Measurements from ENCODE around the gene SELENOP. TPM values are rescaled to one million over a fixed set of nuclear protein-coding genes. Genes with fewer than 3 reads are reported as not detected.
"Not testable (repeated sequence)": the region's sequence is repeated elsewhere in the genome, so short reads cannot be mapped to it uniquely, and the experiment has no call there.

Gene SELENOP
- total RNA-seq, 1 donor from 2014 or later = 213 TPM

DNA sequence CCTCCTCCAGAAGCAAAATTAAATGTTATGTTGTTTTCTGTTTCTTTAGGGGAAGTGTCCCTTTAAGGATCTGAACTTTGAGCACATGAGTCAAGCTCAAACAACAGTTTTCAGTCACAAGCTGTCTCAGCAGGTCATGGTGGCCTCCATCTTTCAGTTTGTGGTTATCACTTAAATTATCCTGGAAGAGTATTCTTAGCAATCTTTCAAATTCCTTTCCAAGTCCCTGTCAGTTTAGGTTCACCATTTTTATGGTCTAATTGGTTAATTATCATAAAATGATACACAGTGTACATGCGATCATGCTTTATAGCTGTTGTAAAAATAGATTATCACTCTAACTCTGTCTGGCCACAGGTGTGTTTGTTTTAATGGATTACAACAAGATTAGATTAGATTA is 43.1 kb upstream of the SELENOP start:
- intact Hi-C loops (cut with micrococcal nuclease) = no loop called here
- DNase-seq = no peak
- Histone ChIP-seq H3K9me3 (replicated peaks) (no peaks in the 10 kb centered on the region), H3K4me1 (peaks cover 21% of the 10 kb centered on the region), H3K4me3 (no peak overlapping the region), H3K27me3 (ENCODE audit: low read depth) (no peaks in the 10 kb centered on the region), H3K27ac (replicated peaks) (no peak overlapping the region), H3K36me3 (no peaks in the 10 kb centered on the region)
- no peak for TF ChIP-seq CTCF (IDR thresholded peaks at IDR 0.05; ENCODE audit: borderline replicate concordance)

GRCh38 chr5:42852826-42853225 is 41.1 kb upstream of the SELENOP start:
- Histone ChIP-seq H3K27ac (replicated peaks) (no peak overlapping the region), H3K4me1 (peaks cover 9% of the 10 kb centered on the region), H3K27me3 (ENCODE audit: low read depth) (no peaks in the 10 kb centered on the region), H3K9me3 (replicated peaks) (no peaks in the 10 kb centered on the region), H3K36me3 (no peaks in the 10 kb centered on the region), H3K4me3 (no peak overlapping the region)
- TF ChIP-seq CTCF (IDR thresholded peaks at IDR 0.05; ENCODE audit: borderline replicate concordance) = no peak
- intact Hi-C loops (cut with micrococcal nuclease) = no loop called here
- DNase-seq = no peak

- Histone ChIP-seq H3K4me3 (no peak overlapping the region), H3K27ac (replicated peaks) (no peak overlapping the region), H3K9me3 (replicated peaks) (no peaks in the 10 kb centered on the region), H3K36me3 (no peaks in the 10 kb centered on the region), H3K27me3 (ENCODE audit: low read depth) (no peaks in the 10 kb centered on the region), H3K4me1 (no peaks in the 10 kb centered on the region)
- TF ChIP-seq CTCF (IDR thresholded peaks at IDR 0.05; ENCODE audit: borderline replicate concordance) = no peak
- DNase-seq = no peak
- intact Hi-C loops (cut with micrococcal nuclease) = no loop called here
Measured at GRCh38 chr5:42851481-42851880, 39.8 kb upstream of the SELENOP start.

GRCh38 chr5:42848545-42848944 is 36.9 kb upstream of the SELENOP start:
- Histone ChIP-seq H3K27me3 (ENCODE audit: low read depth) (no peaks in the 10 kb centered on the region), H3K4me3 (no peak overlapping the region), H3K4me1 (peaks cover 5% of the 10 kb centered on the region), H3K27ac (replicated peaks) (no peak overlapping the region), H3K36me3 (no peaks in the 10 kb centered on the region), H3K9me3 (replicated peaks) (no peaks in the 10 kb centered on the region)
- DNase-seq = no peak
- no peak for TF ChIP-seq CTCF (IDR thresholded peaks at IDR 0.05; ENCODE audit: borderline replicate concordance)
- intact Hi-C loops (cut with micrococcal nuclease) = no loop called here

- H3K4me3 ChIP-seq; H3K27ac ChIP-seq (replicated peaks); H3K9me3 ChIP-seq (replicated peaks); H3K36me3 ChIP-seq; intact Hi-C loops (cut with micrococcal nuclease); H3K27me3 ChIP-seq (ENCODE audit: low read depth); DNase-seq: not testable (repeated sequence)
- H3K4me1 ChIP-seq = peaks cover 42% of the 10 kb centered on the region
Measured at GRCh38 chr5:42844408-42844807, 32.7 kb upstream of the SELENOP start.

DNA sequence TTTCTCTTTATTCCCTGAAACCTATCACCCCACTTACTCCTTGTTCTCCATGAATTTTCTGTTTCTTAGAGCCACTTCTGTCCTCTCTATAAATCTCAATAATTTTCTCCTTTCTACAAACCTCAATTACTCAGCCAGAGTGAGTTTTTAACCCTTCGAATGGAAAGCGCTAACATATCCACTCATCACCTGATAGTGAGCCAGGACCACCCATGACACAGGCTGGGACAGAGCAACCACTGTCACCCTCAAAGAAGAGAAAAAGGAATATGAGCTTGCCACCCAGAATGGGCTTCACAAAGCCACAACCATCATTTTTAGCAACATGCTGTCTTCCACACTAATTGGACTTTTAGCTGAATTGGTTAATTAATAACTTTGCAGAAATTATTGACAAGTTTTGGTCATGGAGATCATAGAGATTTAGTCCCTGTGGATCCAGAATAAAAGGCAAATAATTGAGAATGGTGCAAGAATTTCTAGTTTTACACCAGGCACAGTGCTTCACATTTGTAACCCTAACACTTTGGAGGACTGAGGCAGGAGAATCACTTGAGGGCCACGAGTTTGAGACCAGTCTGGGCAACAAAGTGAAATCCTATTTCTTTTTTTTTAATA is 32.1 kb upstream of the SELENOP start:
- intact Hi-C loops (cut with micrococcal nuclease) = no loop called here
- no peaks in the 10 kb centered on the region for H3K27me3 ChIP-seq (ENCODE audit: low read depth)
- DNase-seq = no peak
- peaks cover 42% of the 10 kb centered on the region for H3K4me1 ChIP-seq
- H3K4me3 ChIP-seq = no peak overlapping the region
- no peaks in the 10 kb centered on the region for H3K36me3 ChIP-seq
- TF ChIP-seq CTCF (IDR thresholded peaks at IDR 0.05; ENCODE audit: borderline replicate concordance) = no peak
- peak overlapping the region; percentile 65 for H3K27ac ChIP-seq (replicated peaks)
- no peaks in the 10 kb centered on the region for H3K9me3 ChIP-seq (replicated peaks)
